GM19238 (cell line): ENCODE data around the gene USP47.

Experiments
- DNase-seq: peaks from one replicate; pipeline ENCODE4 v3.0.0; 2011; ENCODE audit warnings: low spot score; ENCODE audit not compliant: insufficient read length

USP47 gene

DNA sequence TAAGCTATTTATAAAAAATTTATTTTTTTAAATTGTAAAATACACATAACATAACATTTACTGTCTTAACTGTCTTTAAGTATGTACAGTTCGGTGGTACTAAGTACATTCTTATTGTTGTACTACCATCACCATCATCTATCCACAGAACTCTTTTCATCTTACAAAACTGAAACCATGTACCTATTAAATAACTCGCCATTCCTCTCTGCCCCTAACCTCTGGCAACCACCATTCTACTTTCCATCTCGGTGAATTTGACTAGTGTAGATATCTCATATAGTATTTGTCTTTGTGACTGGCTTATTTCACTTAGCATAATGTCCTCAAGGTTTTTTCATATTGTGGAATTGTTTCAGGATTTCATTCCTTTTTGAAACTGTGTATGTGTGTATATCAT is 22.6 kb downstream of the USP47 start:
- no peak for DNase-seq

DNA sequence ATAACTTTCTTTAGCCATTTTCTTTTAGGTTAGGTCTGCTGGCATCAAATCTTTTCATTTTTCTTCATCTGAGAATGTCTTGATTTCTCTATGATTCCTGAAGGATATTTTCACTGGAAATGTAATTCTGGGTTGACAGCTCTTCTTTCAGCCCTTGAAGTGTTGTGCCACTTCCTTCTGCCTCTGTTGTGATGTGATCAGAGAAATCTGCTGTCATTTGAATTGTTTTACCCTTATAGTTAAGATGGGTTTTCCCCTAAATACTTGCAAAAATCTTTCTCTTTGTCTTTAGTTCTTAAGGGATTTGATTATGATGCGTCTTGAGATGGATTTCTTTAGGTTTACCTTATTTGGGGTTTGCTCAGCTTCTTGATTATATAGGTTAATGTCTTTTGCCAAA is 23.0 kb downstream of the USP47 start:
- no peak for DNase-seq

DNA sequence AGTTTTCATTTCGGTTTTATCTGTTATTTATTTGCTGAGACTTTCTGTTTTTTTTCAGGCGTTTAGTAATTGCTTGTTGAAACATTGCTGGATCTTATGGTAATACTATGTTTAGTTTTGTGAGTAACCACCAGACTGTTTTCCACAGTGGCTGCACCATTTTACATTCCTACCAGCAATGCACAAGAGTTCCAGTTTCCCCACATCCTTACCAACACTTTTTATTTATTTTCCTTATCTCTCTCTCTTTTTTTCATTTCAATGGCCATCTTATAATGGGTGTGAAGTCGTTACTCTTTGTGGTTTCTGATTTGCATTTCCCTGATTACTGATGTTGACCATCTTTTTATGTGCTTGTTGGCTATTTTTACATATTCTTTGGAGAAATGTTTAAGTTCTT is 23.7 kb downstream of the USP47 start:
- DNase-seq: no peak

DNA sequence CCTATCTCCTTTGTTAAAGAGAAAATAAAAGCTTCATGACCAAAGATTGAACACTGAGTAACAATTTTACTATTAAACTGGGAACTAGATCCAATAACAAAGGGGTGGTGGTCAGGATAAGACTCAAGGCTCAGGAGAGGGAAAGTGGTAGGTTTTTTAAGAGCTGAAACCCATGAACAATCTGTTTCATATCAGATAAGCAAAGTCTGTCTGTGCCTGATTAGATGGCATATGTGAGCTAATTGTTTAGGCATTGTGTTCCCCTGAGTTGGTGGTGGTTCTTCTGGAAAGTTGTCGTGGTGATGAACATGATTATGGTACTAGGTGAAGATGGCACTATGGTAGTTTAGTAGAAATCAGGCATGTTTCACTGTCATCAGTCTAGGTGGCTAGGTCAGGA is 24.4 kb downstream of the USP47 start:
- DNase-seq: no peak

DNA sequence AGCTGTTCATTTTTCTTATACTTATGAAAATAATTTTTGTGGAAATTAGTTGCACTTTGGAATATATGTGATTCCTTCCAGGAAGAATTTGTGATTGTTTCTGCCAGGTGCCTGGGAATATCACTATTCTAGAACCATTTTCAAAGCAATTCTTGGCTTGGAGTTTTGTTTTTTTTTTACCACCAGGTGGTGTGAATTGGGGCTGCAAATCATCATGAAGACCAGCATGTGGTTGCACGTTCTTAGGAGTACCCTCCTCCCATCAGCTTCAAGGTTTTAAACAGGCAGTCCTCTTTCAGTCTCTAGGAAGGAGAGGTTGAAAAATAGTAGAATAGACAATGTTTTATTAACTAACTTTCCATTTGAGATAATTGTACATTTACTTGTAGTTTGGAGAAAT is 25.9 kb downstream of the USP47 start:
- DNase-seq: no peak

DNA sequence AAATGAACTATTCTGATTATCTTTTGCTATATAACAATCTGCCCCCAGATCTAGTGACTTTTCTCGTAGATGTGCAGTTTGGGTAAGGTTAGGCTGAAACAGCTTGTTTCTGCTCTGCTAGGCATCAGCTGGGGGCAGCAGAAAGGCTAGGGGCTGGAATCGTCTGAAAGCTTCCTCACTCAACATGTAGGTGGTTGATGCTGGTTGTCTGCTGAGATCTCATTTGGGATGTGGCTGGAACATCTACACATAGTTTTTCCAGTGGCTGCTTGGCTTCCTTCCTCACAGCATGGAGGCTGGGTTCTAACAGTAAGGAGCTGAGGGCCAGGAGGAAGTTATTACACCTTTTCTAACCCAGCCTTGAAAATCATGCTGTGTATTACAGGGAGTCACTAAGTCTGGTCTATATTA is 30.2 kb downstream of the USP47 start:
- DNase-seq: no peak

DNA sequence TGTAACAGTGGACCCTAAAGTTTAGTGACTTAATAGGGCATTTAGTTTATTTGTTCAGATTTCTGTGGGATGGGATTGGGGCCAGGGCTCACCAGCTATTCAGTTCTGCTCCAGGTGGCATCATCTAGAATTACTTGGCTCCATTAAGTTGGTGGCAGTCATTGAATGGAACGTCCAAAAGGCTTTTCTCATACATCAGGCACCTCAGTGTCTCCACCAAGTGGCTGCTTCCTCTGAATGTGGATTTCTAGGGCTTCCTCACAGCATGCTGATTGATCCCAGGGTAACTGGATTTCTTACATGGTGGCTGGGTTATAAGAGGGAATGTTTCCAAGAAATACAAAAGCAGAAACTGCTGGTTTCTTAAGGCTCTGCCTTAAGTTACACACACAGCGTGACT is 34.7 kb downstream of the USP47 start:
- no peak for DNase-seq

DNA sequence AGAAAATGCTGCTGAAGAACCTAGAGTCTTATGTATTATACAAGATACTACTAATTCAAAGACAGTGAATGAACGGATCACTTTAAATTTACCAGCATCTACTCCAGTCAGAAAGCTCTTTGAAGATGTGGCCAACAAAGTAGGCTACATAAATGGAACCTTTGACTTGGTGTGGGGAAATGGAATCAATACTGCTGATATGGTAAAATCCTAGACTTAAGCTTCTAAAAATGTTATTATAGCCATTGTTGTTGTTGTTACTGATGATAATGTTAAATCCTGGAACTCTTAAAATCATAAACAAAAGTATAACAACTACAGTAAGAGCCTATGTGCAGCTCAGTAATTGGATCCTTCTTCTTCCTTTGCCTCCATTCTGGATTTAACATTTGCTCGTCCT is 38.4 kb downstream of the USP47 start:
- DNase-seq: no peak

DNA sequence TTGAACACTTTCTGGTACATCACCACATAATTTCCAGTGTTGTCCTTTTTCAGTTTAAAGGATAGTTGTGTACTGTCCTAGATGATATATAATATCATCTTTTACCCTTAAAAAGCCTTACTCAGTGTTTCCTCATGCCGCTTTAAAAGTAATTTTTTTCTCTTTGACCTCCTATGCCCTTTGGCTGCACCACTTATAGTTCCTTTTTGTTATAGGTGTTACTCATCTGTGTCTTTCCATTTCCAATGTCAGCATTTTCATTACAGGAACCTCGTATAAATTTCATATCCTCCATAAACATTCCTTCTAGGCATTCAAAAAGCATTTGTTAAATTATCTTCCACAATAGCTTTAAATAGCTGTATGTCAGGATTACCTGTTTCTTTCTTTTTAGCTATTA is 40.8 kb downstream of the USP47 start:
- DNase-seq: no peak

DNA sequence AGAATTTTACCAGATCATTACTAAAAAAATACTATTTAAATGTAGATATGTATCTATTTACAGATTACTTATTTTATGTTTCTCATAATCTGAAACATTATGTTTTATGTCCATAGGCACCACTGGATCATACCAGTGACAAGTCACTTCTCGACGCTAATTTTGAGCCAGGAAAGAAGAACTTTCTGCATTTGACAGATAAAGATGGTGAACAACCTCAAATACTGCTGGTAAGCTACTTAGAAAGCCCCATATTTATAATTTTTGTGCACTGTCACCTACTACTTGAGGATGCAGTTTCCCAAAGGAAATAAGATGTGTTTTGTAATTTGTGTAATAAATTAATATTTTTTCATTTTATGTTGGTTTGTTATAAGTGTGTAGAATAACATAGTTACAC is 42.6 kb downstream of the USP47 start:
- no peak for DNase-seq

DNA sequence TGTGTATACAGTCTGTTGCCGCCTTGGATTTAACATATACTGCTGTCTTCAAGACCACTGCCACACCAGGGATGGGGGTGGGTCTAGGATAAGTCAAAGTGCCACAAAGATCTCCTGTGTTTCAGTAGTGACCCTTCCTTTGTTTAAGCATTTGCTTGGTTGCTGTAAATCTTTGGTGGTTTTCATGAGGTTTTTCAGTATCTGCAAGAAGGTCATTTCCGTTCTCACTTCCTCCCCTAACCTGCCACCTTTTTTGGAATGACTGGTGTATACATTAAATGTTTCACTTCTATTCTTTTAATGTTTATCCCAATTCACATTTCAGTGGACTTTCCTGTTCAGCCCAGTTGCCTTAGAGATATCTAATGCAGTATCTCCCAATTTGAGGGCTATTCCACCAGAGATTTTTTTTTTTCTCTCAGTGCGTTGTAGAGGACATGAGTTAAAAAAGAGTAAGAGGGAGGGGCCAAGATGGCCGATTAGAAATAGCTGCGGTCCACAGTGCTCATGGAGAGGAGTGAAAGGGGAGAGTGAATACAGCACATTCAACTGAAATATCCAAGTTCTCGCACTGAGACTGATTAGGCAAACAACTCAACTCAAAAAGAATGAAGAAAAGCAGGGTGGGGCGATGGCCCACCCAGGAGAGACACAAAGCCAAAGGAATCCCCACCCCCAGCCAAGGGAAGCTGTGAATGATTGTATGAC is 43.2 kb downstream of the USP47 start:
- DNase-seq: peak; percentile 7

DNA sequence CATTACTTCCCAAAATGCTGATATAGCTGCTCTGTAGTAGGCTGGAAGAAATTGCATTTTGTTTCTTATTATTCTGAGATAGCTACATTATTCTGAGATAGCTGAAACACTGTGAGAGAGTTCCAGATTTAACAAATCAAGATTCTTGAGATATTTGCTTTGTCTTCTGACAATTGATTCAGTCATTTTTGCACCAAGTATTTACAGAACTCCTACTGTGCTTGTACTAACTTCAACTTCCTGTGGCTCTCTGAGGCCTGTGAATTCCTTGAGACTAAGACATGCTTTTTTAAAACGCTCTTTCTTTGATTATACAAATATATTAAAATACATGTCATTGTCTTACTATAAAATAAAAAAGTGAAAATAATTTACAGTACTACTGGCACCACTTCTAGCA is 52.7 kb downstream of the USP47 start:
- no peak for DNase-seq

DNA sequence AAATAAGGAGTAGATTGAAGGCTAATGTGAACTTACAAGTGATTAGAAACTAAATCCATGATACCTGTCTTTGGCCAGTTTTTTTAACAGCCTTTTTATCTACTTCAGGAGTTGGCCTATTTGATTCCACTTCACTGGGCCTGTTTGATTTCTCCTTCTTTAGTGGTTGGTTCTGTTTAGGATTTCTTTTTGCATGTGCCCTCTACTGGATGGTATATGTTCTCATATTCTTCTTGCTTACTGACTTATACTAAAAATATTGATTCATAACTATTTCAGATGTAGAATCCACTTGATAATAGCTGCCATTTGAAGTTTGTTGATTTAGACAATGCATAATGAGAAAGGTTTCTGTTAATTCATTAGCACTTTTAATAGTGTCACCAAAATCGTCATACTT is 53.9 kb downstream of the USP47 start:
- no peak for DNase-seq

DNA sequence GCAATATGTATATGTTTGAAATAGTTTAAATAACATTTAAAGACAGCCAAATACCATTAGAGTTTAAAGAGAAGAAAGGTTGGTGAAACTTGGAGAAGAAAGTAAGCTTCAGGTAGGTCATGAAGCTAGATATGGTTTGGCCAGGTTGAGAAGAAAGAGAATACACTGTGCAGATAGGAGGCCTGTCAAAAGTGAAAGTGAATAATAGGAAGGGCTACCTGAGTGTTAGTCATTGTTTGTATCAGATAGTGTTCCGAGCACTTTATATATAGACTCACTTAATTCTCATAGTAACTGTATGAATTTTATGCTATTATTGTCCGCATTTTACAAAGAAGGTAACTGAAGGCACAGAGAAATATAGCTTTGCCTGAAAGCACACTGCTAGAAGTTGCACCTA is 56.9 kb downstream of the USP47 start:
- DNase-seq: no peak

DNA sequence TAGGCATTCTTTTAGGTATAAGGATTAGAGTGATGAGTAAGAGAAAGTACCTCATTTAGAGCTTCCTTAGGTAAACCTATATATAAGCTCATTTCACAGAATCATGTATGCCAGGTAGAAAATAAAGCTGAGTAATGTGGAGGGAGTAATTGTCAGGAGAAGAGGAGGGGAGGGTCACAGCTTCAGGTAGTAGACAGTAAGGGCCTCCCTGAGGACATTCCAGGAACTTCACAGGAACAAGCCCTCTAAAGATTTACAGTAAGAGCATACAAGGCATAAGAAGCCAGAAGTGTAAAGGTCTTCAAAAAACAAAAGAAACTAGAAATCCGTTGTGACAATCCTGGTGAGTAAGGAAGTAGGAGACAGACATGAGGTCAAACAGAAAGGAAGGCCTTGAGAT is 57.6 kb downstream of the USP47 start:
- DNase-seq: no peak

DNA sequence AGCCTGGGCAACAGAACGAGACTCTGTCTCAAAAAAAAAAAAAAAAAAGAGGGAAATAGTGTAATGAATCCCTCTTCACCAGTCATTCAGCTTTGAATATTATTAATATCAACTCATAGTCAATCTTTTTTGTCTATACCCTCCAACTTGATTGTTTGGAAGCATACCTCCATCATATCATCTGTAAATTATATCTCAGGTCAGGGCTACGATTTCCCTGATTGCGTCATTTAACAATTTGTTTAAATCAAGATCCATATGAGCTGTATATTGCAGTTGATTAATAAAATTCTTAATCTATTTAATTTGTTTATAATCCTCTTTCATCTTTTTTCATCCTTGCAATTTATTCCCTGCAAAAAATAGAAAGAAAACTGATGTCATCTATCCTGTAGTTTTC is 60.2 kb downstream of the USP47 start:
- no peak for DNase-seq

DNA sequence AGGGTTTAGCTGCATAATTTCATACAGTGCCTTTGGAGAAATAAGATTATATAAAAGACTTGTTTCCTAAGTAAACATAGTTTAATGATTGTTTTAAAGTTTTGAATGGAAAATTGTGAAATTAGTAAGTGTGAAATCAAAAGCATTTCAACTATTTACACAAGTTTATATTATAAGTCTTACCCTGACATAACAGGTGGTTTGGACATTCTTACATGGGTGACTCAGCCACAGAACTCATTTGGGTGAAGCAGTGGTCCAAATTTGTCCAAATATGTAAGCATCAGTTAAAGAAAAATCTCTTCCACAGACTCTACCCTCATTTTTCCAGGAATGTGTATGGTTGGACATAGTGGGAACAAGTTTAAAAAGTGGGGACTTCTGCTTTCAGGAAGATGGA is 68.0 kb downstream of the USP47 start:
- DNase-seq: no peak

DNA sequence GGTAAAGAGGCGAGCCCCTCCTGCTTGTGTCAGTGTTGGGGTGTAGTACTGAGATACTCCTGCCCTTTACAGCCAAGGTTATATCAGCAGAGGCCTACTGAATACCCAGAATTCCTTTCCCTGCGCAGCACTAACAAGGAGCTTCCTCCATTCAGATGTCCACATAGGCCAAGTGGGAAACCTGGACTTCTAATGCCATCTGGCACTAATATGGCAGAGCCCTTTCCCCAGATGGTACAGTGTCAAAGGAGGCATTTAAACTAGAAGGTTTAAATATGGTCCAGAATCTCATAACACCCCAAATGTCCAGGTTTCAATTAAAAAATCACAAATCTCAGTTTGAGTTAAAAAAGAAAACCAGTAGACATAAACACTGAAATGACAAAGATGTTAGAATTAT is 68.8 kb downstream of the USP47 start:
- no peak for DNase-seq

DNA sequence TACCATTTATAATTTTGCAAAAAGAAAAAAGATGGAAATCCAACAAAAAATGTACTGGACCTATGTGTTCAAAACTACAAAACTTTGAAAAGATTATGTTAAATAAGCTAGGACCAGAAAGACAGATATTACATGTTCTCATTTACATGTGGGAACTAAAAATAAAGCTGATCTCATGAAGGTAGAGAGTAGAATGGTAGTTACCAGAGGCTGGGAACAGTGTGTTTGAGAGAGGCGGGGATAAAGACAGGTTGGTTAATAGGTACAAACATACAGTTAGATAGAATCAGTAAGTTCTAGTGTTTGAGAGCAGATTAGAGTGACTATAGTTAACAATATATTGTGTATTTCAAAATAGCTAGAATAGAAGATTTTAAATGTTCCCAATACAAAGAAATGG is 71.6 kb downstream of the USP47 start:
- no peak for DNase-seq

DNA sequence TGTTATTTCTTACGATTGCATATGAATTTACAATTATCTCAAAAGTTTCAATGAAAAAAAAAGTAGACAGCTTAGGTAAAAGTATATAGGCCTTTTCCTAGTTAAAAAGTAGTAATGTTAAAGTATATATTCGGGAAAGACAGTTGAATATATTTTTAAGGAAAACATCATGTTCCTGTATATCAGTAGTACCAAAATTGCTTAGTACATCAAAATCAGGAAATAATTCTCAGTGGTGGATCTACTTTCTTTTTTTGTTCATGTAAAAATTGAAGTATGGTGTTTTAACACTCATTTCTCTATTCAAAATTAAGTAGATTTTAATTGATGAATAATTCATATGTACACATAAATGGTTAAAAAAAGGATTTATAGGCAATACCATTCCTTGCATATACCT is 73.9 kb downstream of the USP47 start:
- no peak for DNase-seq

DNA sequence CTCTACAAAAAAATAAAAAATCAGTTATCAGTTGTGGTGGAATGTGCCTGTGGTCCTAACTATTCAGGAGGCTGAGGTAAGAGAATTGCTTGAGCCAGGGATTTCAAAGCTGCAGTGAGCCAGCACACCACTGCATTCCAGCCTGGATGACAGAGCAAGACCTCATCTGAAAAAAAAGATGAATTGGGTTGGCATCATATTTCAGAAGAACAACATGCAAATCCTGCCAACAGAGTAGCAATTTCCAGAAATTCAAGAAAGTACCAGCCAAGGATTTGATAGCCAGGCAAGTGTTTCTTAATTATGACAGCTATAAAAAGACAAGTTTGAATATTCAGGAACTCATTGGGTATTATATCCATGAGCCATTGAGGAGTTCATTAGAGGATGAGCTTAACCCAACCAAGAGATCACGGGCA is 75.2 kb downstream of the USP47 start:
- no peak for DNase-seq

DNA sequence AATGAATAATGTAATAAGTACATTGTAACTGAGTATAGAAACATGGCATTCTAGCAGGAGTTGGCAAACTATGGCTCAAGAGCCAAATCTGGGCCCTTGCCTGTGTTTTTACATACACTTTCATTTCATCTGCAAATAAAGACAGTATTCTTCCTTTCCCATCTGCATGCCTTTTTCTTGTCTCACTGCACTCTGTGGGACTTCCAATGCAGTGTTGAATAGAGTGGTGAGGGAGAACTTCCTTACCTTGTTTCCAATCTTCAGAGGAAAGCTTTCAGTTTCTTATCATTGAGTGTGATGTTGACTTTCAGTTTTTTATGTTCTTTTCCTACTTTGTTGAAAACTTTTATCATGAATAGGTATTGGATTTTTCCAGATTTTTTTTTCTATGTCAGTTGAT is 82.1 kb downstream of the USP47 start:
- DNase-seq: no peak

DNA sequence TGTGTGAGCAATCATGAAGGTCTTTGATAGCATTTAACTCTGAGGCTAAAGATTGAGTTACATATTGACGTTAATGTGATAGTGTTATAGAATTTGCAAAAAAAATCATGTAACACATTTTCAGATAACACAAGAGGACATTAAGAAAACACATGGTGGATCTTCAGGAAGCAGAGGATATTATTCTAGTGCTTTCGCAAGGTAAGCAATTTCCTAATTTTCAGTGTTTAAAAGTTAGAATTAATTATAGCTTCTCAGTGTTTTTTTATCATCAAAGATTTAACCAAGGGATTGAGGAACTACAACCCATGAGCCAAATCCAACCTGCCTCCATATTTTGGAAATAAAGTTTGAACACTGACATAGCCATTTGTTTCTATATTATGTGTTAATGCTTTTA is 88.1 kb downstream of the USP47 start:
- no peak for DNase-seq

DNA sequence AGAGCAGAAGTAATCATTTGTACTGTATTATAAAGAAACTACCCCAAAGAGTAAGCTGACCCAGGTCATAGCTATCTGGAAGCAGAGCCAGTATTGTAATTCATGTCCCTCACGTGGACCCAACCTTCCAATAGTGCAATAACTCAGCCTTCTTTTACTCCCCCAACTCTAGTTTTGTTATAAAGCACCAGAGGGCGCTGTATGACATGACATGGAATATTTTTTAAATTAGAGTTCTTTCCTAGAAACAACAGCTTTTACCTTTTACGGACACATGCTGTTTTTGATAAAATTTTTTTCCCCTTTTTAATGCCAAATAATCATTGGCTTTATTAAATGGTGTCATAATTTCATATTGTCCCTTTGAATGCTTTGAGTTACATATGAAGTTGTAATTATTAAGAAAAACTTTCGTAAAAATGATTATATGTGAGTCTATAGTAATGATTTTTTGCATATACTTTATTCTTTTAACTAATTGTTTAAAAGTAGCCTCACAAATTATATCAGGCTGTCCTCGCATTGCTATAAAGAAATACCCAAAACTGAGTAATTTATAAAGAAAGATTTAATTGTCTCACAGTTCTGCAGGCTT is 89.8 kb downstream of the USP47 start:
- DNase-seq: no peak
